OCI-LY3 (cell line): ENCODE results near the gene SMIM15.

Experiments used
- H2AFZ ChIP-seq: fragments of 200-600, 300-600 bp; shearing (Covaris generic); 2 replicates; pipeline ENCODE4 v1.6.0; 2014; ENCODE audit warnings: antibody characterized with exemption, low read depth, low read length
- H3K27ac ChIP-seq: fragments of 200-600, 300-600 bp; sonication (generic); 2 replicates; pipeline ENCODE4 v1.5.1; 2014; ENCODE audit warnings: mild to moderate bottlenecking, low read length, moderate library complexity, mixed read lengths
- H3K27me3 ChIP-seq: fragments of 200-600, 300-600 bp; sonication (generic); 2 replicates; pipeline ENCODE4 v1.6.1; 2014; ENCODE audit warnings: low read depth, low read length, mixed read lengths
- H3K36me3 ChIP-seq: fragments of 200-600, 300-600 bp; sonication (generic); replicated peaks from 2 replicates; pipeline ENCODE3; 2014; ENCODE audit warnings: low read depth, low read length, mixed read lengths
- H3K4me1 ChIP-seq: fragments of 300-600, 200-600 bp; sonication (generic); 2 replicates; pipeline ENCODE4 v1.6.1; 2014; ENCODE audit warnings: low read length, mixed read lengths
- H3K4me2 ChIP-seq: fragments of 200-600, 300-600 bp; sonication (generic); 2 replicates; pipeline ENCODE4 v1.6.1; 2014; ENCODE audit warnings: low read length, mixed read lengths
- H3K4me3 ChIP-seq: fragments of 300-600, 200-600 bp; sonication (generic); 2 replicates; pipeline ENCODE4 v1.5.1; 2014; ENCODE audit warnings: antibody characterized with exemption, mild to moderate bottlenecking, low read length, moderate library complexity
- H3K79me2 ChIP-seq: fragments of 300-600, 200-600 bp; shearing (Covaris generic); 2 replicates; pipeline ENCODE4 v1.6.1; 2014; ENCODE audit warnings: mild to moderate bottlenecking, low read length, mixed read lengths
- H3K9ac ChIP-seq: fragments of 300-600, 200-600 bp; shearing (Covaris generic); 2 replicates; pipeline ENCODE4 v1.6.0; 2014; ENCODE audit warnings: mild to moderate bottlenecking, low read length, moderate library complexity
- H3K9me3 ChIP-seq: fragments of 200-600, 300-600 bp; shearing (Covaris generic); 2 replicates; pipeline ENCODE4 v1.6.1; 2014; ENCODE audit warnings: low read length, mixed read lengths; ENCODE audit not compliant: insufficient read depth
- H4K20me1 ChIP-seq: fragments of 200-600, 300-600 bp; sonication (generic); 2 replicates; pipeline ENCODE4 v1.6.1; 2016; ENCODE audit warnings: low read length, mixed read lengths; ENCODE audit not compliant: insufficient read depth
- CTCF ChIP-seq: fragments of 200-600, 300-600 bp; sonication (generic); IDR thresholded peaks from 2 replicates; pipeline ENCODE4 v1.5.1; 2014; ENCODE audit warnings: antibody characterized with exemption, low read length, low read depth
- EZH2phosphoT487 ChIP-seq: fragments of 200-600 bp; shearing (Covaris generic); IDR thresholded peaks from 2 replicates; pipeline ENCODE4 v1.6.1; 2018; ENCODE audit warnings: antibody characterized with exemption, mixed run types, low read depth

Gene SMIM15

GRCh38 chr5:61162010-61162831 lies at the start of gene SMIM15:
TSS of gene SMIM15 (minus strand) at chr5:61162468. CDS start at chr5:61160171, 2,297 bp downstream.
- H4K20me1 ChIP-seq, result no peaks in the 10 kb centered on the region
- H3K36me3 ChIP-seq, result peaks cover 30% of the 10 kb centered on the region
- peak within 1 kb of the TSS; percentile 90 for H2AFZ ChIP-seq
- peaks cover 55% of the 10 kb centered on the region for H3K79me2 ChIP-seq
- peak within 1 kb of the TSS; percentile 88 for H3K4me2 ChIP-seq
- H3K9ac ChIP-seq, result peak within 1 kb of the TSS; percentile 100
- H3K4me1 ChIP-seq, result peaks cover 15% of the 10 kb centered on the region
- H3K4me3 ChIP-seq, result peak within 1 kb of the TSS; percentile 95
- TF ChIP-seq EZH2phosphoT487 (no peak), CTCF (no peak)
- peak within 1 kb of the TSS; percentile 74 for H3K27ac ChIP-seq
- H3K27me3 ChIP-seq, result no peaks in the 10 kb centered on the region
- no peaks in the 10 kb centered on the region for H3K9me3 ChIP-seq

GRCh38 chr5:61207884-61208283 lies 45.6 kb upstream of the SMIM15 start:
- H3K79me2 ChIP-seq, result no peaks in the 10 kb centered on the region

GRCh38 chr5:61205013-61205412 lies 42.7 kb upstream of the SMIM15 start:
- no peaks in the 10 kb centered on the region for H3K4me1 ChIP-seq
- no peaks in the 10 kb centered on the region for H3K9me3 ChIP-seq
- H3K27me3 ChIP-seq, result no peaks in the 10 kb centered on the region
- TF ChIP-seq EZH2phosphoT487 (no peak), CTCF (no peak)
- H3K79me2 ChIP-seq, result no peaks in the 10 kb centered on the region
- no peak overlapping the region for H2AFZ ChIP-seq
- H3K9ac ChIP-seq, result no peak overlapping the region
- H3K27ac ChIP-seq, result no peak overlapping the region
- H3K36me3 ChIP-seq, result no peaks in the 10 kb centered on the region
- no peak overlapping the region for H3K4me2 ChIP-seq
- no peak overlapping the region for H3K4me3 ChIP-seq
- H4K20me1 ChIP-seq, result no peaks in the 10 kb centered on the region

More at GRCh38 chr5:61207884-61208283, 45.6 kb upstream of the SMIM15 start:
- H4K20me1 ChIP-seq, result no peaks in the 10 kb centered on the region
- H3K9ac ChIP-seq, result no peak overlapping the region
- H3K36me3 ChIP-seq, result no peaks in the 10 kb centered on the region
- H3K4me3 ChIP-seq, result no peak overlapping the region
- no peaks in the 10 kb centered on the region for H3K9me3 ChIP-seq
- no peaks in the 10 kb centered on the region for H3K4me1 ChIP-seq
- no peak overlapping the region for H3K4me2 ChIP-seq
- no peak for TF ChIP-seq CTCF
- TF ChIP-seq EZH2phosphoT487, result no peak
- no peak overlapping the region for H2AFZ ChIP-seq
- H3K27ac ChIP-seq, result no peak overlapping the region
- H3K27me3 ChIP-seq, result no peaks in the 10 kb centered on the region

GRCh38 chr5:61202213-61202612 lies 39.9 kb upstream of the SMIM15 start:
- no peaks in the 10 kb centered on the region for H3K36me3 ChIP-seq
- H3K4me3 ChIP-seq, result no peak overlapping the region
- H3K4me1 ChIP-seq, result no peaks in the 10 kb centered on the region
- no peak overlapping the region for H3K9ac ChIP-seq
- no peak overlapping the region for H3K4me2 ChIP-seq
- TF ChIP-seq CTCF (no peak), EZH2phosphoT487 (no peak)
- H3K79me2 ChIP-seq, result no peaks in the 10 kb centered on the region
- no peaks in the 10 kb centered on the region; the same call in 1 of the 2 replicates for H3K9me3 ChIP-seq
- H4K20me1 ChIP-seq, result no peaks in the 10 kb centered on the region
- H3K27me3 ChIP-seq, result no peaks in the 10 kb centered on the region
- H3K27ac ChIP-seq, result no peak overlapping the region
- no peak overlapping the region for H2AFZ ChIP-seq
